ENCODE data around the gene PRDM16.

Gene PRDM16

DNA sequence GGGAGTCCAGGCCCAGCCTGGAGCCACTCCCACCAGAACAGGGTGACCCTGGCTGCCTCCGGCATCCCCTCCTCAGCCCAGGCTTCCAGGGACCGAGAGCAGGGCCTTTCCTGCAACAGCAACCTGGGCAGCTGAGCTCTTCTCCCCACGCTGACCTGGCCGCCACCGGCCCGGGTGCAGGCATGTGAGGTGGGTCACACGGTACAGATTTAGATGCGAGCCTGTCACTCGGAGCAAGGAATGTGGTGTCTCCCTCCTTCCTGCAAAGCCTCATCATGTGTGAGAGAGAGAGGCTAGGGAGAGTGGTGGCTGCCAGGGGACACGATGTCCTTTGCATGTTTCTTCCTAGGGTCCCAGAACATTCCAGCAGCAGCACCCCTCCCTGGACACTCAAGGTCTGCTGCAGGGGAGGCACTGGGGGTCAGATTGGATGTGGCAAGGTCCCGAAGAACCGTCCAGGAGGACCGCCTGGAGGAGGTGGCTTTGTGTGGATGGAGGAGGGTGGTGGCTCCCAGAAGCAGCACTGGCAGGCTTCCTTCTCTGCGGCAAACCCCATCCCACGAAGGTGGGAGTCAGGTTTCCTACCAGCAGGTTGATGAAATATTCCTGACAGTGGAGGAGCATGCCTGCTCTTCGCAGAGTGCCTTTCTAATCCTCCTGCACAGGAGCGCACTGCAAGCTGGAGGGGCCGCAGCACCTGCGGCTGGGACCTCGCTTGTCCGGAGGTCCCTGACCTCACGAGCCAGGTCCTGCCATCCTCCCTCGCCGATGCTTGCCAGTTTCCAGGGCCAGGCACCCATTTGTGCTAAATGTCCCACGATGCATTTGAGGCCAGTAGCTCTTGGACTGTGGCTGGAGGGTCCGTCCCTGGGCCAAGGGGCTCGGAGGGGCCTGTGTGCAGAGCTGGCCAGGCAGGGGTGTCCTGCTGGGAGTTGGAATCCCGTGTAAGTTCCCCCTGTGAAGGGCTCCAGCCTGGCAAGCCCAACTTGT, 68.4 kb downstream of the PRDM16 start:
- Histone ChIP-seq H3K14ac (ENCODE audit: low read length) (peak overlapping the region; percentile 94), H3K4me1 (ENCODE audit: control insufficient read depth in 2 of 2, insufficient read depth in 1 of 2, low read depth in 1 of 2, low read length in 2 of 2) (peaks cover 12 to 45% of the 10 kb centered on the region in 2 donors), H4K91ac (ENCODE audit: low read depth, low read length, poor library complexity) (no peak overlapping the region), H3K4ac (ENCODE audit: low read length) (peak overlapping the region; percentile 1), H2BK15ac (ENCODE audit: low read length) (peak overlapping the region; percentile 94), H3K4me2 (ENCODE audit: insufficient read depth, low read length, poor library complexity, severe bottlenecking) (no peak overlapping the region), H3K36me3 (replicated peaks in 1 of 2; ENCODE audit: control insufficient read depth in 2 of 2, insufficient read depth in 2 of 2, low read length in 2 of 2) (no peaks in the 10 kb centered on the region), H3K9me3 (replicated peaks in 1 of 2; ENCODE audit: control insufficient read depth in 2 of 2, insufficient read depth in 1 of 2, low read depth in 1 of 2, low read length in 2 of 2) (no peaks in the 10 kb centered on the region), H2BK12ac (ENCODE audit: low read length) (peak overlapping the region; percentile 97), H3K27ac (replicated peaks; ENCODE audit: low read length) (no peak overlapping the region), H3K18ac (ENCODE audit: low read length) (peak overlapping the region; percentile 96), H3K4me3 (ENCODE audit: low read length in 2 of 2) (peak overlapping the region in 1 of 2 donors; percentile 33), H3K27me3 (ENCODE audit: control insufficient read depth in 3 of 3, insufficient read depth in 3 of 3, low read depth in 1 of 3, low read length in 3 of 3) (peaks cover 0 to 38% (median 0%) of the 10 kb centered on the region in 3 experiments), H2AFZ (ENCODE audit: low read length) (no peak overlapping the region), H2BK5ac (ENCODE audit: low read length) (peak overlapping the region; percentile 85), H2AK5ac (ENCODE audit: low read depth, low read length) (peak overlapping the region; percentile 98), H3K79me1 (ENCODE audit: low read depth, low read length) (no peaks in the 10 kb centered on the region), H3K9ac (ENCODE audit: low read depth, low read length, poor library complexity) (peak overlapping the region; percentile 25), H4K8ac (ENCODE audit: low read depth, low read length) (peak overlapping the region; percentile 23), H3K23ac (ENCODE audit: low read depth, low read length, poor library complexity) (peak overlapping the region; percentile 94), H2BK120ac (ENCODE audit: low read depth, low read length) (no peak overlapping the region)
- DNase-seq (ENCODE audit: low spot score): no peak
- WGBS, 2 donors (ENCODE audit: extremely low coverage in 2 of 2, insufficient read length in 2 of 2, insufficient replicate concordance in 1 of 2): no CpG with 5 or more reads among the region's 28 CpGs

DNA sequence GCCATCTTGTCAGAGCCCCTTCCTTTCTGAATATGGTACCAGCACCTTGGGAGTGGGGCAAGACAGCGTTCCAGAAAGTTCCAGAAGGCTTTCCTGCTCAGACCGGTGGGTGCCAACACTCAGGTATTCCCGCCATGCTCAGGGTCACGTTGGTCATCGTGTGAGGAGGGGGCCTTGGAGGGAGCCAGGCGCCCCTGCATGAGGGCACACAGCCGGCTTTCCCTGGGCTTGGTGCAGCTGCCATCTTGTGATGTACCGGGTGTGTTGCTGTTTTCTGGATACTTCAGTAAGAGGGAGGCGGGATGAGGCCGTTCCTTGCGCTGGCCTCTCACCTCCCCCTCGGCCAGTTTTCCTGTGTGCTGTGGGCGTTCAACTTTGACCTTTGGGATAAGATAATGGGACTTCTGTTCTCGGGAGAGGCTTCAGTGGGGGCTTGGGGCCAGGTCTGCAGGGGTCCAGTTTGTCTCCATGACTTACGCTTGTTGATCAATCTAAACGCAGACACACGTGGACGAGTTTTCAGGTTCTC, 69.7 kb downstream of the PRDM16 start:
- H3K27me3 ChIP-seq (ENCODE audit: control insufficient read depth in 3 of 3, insufficient read depth in 3 of 3, low read depth in 1 of 3, low read length in 3 of 3): peaks cover 0 to 36% (median 0%) of the 10 kb centered on the region in 3 experiments
- H3K14ac ChIP-seq (ENCODE audit: low read length): no peak overlapping the region
- H3K4me1 ChIP-seq (ENCODE audit: control insufficient read depth in 2 of 2, insufficient read depth in 1 of 2, low read depth in 1 of 2, low read length in 2 of 2): peaks cover 13 to 47% of the 10 kb centered on the region in 2 donors

DNA sequence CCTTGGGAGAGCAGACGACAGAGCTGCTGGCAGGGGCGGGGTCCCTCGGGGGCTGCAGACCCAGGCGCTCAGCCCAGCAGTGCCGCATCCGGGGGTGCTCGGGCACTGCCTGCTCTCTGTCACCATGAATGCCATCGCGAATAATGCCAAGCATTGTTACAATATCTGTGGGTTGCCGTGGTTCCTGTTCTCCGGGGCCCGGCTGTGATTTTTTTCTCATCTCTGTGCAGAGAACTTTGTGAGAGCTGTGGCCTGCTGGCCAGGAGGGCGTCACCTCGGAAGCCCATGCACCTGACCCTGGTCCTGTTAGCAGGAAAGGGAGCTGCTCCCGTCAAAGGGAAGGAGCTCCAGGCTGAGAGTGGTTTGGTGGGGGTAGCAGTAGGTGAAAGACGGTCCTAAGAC, 70.4 kb downstream of the PRDM16 start:
- Histone ChIP-seq H2AFZ (ENCODE audit: low read length) (no peak overlapping the region), H2BK120ac (ENCODE audit: low read depth, low read length) (no peak overlapping the region), H3K4me1 (ENCODE audit: control insufficient read depth in 2 of 2, insufficient read depth in 1 of 2, low read depth in 1 of 2, low read length in 2 of 2) (peaks cover 13 to 41% of the 10 kb centered on the region in 2 donors), H2BK5ac (ENCODE audit: low read length) (peak overlapping the region; percentile 29), H3K4me3 (ENCODE audit: low read length in 2 of 2) (no peak overlapping the region), H3K79me1 (ENCODE audit: low read depth, low read length) (no peaks in the 10 kb centered on the region), H2AK5ac (ENCODE audit: low read depth, low read length) (peak overlapping the region; percentile 95), H4K8ac (ENCODE audit: low read depth, low read length) (no peak overlapping the region), H4K91ac (ENCODE audit: low read depth, low read length, poor library complexity) (no peak overlapping the region), H3K36me3 (replicated peaks in 1 of 2; ENCODE audit: control insufficient read depth in 2 of 2, insufficient read depth in 2 of 2, low read length in 2 of 2) (no peaks in the 10 kb centered on the region), H3K27ac (replicated peaks; ENCODE audit: low read length) (no peak overlapping the region), H2BK12ac (ENCODE audit: low read length) (no peak overlapping the region), H3K4me2 (ENCODE audit: insufficient read depth, low read length, poor library complexity, severe bottlenecking) (no peak overlapping the region), H2BK15ac (ENCODE audit: low read length) (no peak overlapping the region), H3K9ac (ENCODE audit: low read depth, low read length, poor library complexity) (no peak overlapping the region), H3K18ac (ENCODE audit: low read length) (peak overlapping the region; percentile 71), H3K14ac (ENCODE audit: low read length) (peak overlapping the region; percentile 27), H3K23ac (ENCODE audit: low read depth, low read length, poor library complexity) (peak overlapping the region; percentile 73), H3K4ac (ENCODE audit: low read length) (no peak overlapping the region), H3K27me3 (ENCODE audit: control insufficient read depth in 3 of 3, insufficient read depth in 3 of 3, low read depth in 1 of 3, low read length in 3 of 3) (peaks cover 0 to 36% (median 0%) of the 10 kb centered on the region in 3 experiments), H3K9me3 (replicated peaks in 1 of 2; ENCODE audit: control insufficient read depth in 2 of 2, insufficient read depth in 1 of 2, low read depth in 1 of 2, low read length in 2 of 2) (no peaks in the 10 kb centered on the region)
- no peak for DNase-seq (ENCODE audit: low spot score)
- WGBS, 2 donors (ENCODE audit: extremely low coverage in 2 of 2, insufficient read length in 2 of 2, insufficient replicate concordance in 1 of 2): no CpG with 5 or more reads among the region's 16 CpGs

More for the DNA sequence above, 69.7 kb downstream of the PRDM16 start:
- WGBS, 2 donors (ENCODE audit: extremely low coverage in 2 of 2, insufficient read length in 2 of 2, insufficient replicate concordance in 1 of 2): no CpG with 5 or more reads among the region's 18 CpGs
- no peak overlapping the region for H4K8ac ChIP-seq (ENCODE audit: low read depth, low read length)
- H3K9me3 ChIP-seq (replicated peaks in 1 of 2; ENCODE audit: control insufficient read depth in 2 of 2, insufficient read depth in 1 of 2, low read depth in 1 of 2, low read length in 2 of 2): no peaks in the 10 kb centered on the region
- no peak for DNase-seq (ENCODE audit: low spot score)
- no peaks in the 10 kb centered on the region for H3K79me1 ChIP-seq (ENCODE audit: low read depth, low read length)
- no peak overlapping the region for H3K9ac ChIP-seq (ENCODE audit: low read depth, low read length, poor library complexity)
- H3K18ac ChIP-seq (ENCODE audit: low read length): peak overlapping the region; percentile 57
- H2AK5ac ChIP-seq (ENCODE audit: low read depth, low read length): peak overlapping the region; percentile 95
- no peak overlapping the region for H3K4me3 ChIP-seq (ENCODE audit: low read length in 2 of 2)
- H3K23ac ChIP-seq (ENCODE audit: low read depth, low read length, poor library complexity): peak overlapping the region; percentile 38
- H2BK15ac ChIP-seq (ENCODE audit: low read length): no peak overlapping the region
- no peak overlapping the region for H2BK12ac ChIP-seq (ENCODE audit: low read length)
- H3K4me2 ChIP-seq (ENCODE audit: insufficient read depth, low read length, poor library complexity, severe bottlenecking): no peak overlapping the region
- no peaks in the 10 kb centered on the region for H3K36me3 ChIP-seq (replicated peaks in 1 of 2; ENCODE audit: control insufficient read depth in 2 of 2, insufficient read depth in 2 of 2, low read length in 2 of 2)
- H3K4ac ChIP-seq (ENCODE audit: low read length): no peak overlapping the region
- H2BK5ac ChIP-seq (ENCODE audit: low read length): peak overlapping the region; percentile 29
- no peak overlapping the region for H2AFZ ChIP-seq (ENCODE audit: low read length)
- no peak overlapping the region for H3K27ac ChIP-seq (replicated peaks; ENCODE audit: low read length)
- no peak overlapping the region for H2BK120ac ChIP-seq (ENCODE audit: low read depth, low read length)
- no peak overlapping the region for H4K91ac ChIP-seq (ENCODE audit: low read depth, low read length, poor library complexity)

DNA sequence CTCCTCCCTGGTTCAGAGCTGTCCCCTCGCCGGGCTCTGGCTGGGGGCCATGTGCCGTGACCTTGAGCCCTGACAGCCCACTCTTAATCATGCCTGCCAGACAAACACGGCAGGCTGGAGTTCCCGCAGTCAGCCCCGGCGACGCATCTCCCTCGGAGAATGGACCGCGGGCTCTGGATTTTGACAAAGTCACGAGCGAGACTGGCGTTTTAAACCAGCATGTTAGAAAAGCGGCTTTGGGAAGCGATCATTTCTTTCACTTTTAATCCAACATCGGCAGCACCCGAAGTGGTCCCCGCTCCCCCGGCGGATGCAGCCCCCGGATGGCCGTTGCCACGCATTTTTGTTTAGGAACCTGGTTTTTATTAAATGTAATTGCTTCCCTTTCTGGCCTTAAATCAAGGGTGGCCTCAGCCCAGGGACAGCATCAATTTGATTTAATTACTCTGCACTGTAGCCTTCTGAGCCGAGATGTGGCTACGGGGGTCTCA, 70.9 kb downstream of the PRDM16 start:
- no peak overlapping the region for H3K27ac ChIP-seq (replicated peaks; ENCODE audit: low read length)
- H3K9me3 ChIP-seq (replicated peaks in 1 of 2; ENCODE audit: control insufficient read depth in 2 of 2, insufficient read depth in 1 of 2, low read depth in 1 of 2, low read length in 2 of 2): no peaks in the 10 kb centered on the region
- H2BK12ac ChIP-seq (ENCODE audit: low read length): no peak overlapping the region
- no peak overlapping the region for H2BK120ac ChIP-seq (ENCODE audit: low read depth, low read length)
- no peak overlapping the region for H4K8ac ChIP-seq (ENCODE audit: low read depth, low read length)
- H3K23ac ChIP-seq (ENCODE audit: low read depth, low read length, poor library complexity): peak overlapping the region; percentile 73
- WGBS, 2 donors (ENCODE audit: extremely low coverage in 2 of 2, insufficient read length in 2 of 2, insufficient replicate concordance in 1 of 2): no CpG with 5 or more reads among the region's 26 CpGs
- H3K4me3 ChIP-seq (ENCODE audit: low read length in 2 of 2): no peak overlapping the region
- H3K79me1 ChIP-seq (ENCODE audit: low read depth, low read length): no peaks in the 10 kb centered on the region
- peaks cover 13 to 39% of the 10 kb centered on the region in 2 donors for H3K4me1 ChIP-seq (ENCODE audit: control insufficient read depth in 2 of 2, insufficient read depth in 1 of 2, low read depth in 1 of 2, low read length in 2 of 2)
- peak overlapping the region; percentile 95 for H2AK5ac ChIP-seq (ENCODE audit: low read depth, low read length)
- peak overlapping the region; percentile 29 for H2BK5ac ChIP-seq (ENCODE audit: low read length)
- H3K4ac ChIP-seq (ENCODE audit: low read length): no peak overlapping the region
- H3K18ac ChIP-seq (ENCODE audit: low read length): peak overlapping the region; percentile 71
- H3K36me3 ChIP-seq (replicated peaks in 1 of 2; ENCODE audit: control insufficient read depth in 2 of 2, insufficient read depth in 2 of 2, low read length in 2 of 2): no peaks in the 10 kb centered on the region
- H3K4me2 ChIP-seq (ENCODE audit: insufficient read depth, low read length, poor library complexity, severe bottlenecking): no peak overlapping the region
- no peak overlapping the region for H2AFZ ChIP-seq (ENCODE audit: low read length)
- no peak overlapping the region for H3K14ac ChIP-seq (ENCODE audit: low read length)
- no peak overlapping the region for H4K91ac ChIP-seq (ENCODE audit: low read depth, low read length, poor library complexity)
- no peak overlapping the region for H2BK15ac ChIP-seq (ENCODE audit: low read length)
- no peak for DNase-seq (ENCODE audit: low spot score)
- no peak overlapping the region for H3K9ac ChIP-seq (ENCODE audit: low read depth, low read length, poor library complexity)
- peaks cover 0 to 36% (median 0%) of the 10 kb centered on the region in 3 experiments for H3K27me3 ChIP-seq (ENCODE audit: control insufficient read depth in 3 of 3, insufficient read depth in 3 of 3, low read depth in 1 of 3, low read length in 3 of 3)

Measured in neuronal stem cell (in vitro differentiated cells).